Measurements from ENCODE around the gene GAS2. TPM values are rescaled to one million over a fixed set of nuclear protein-coding genes. Genes with fewer than 3 reads are reported as not detected.
A peak's percentile ranks its signal among the peaks of the same experiment; 100 is the strongest.

GAS2 gene
- total RNA-seq, 1 donor from 2014 or later = 0.80 TPM

- intact Hi-C loops (cut with micrococcal nuclease) = no loop called here
- peaks cover 9% of the 10 kb centered on the region for H3K27me3 Mint-ChIP-seq (ENCODE audit: low read depth)
These were observed 10.3 kb upstream of the GAS2 start for GRCh38 chr11:22656130-22656529.

GRCh38 chr11:22657101-22657694 is 9.2 kb upstream of the GAS2 start:
- Mint-ChIP-seq H3K9me3 (no peaks in the 10 kb centered on the region), H3K4me3 (ENCODE audit: low read depth) (no peak overlapping the region), H3K36me3 (ENCODE audit: low read depth) (no peaks in the 10 kb centered on the region), H3K27me3 (ENCODE audit: low read depth) (peaks cover 9% of the 10 kb centered on the region), H3K4me1 (ENCODE audit: low read depth) (peaks cover 15% of the 10 kb centered on the region), H3K27ac (no peak overlapping the region)
- intact Hi-C loops (cut with micrococcal nuclease) = no loop called here
- no peak for DNase-seq (ENCODE audit: low spot score)

More at GRCh38 chr11:22656130-22656529, 10.3 kb upstream of the GAS2 start:
- Mint-ChIP-seq H3K4me1 (ENCODE audit: low read depth) (peaks cover 15% of the 10 kb centered on the region), H3K4me3 (ENCODE audit: low read depth) (no peak overlapping the region), H3K36me3 (ENCODE audit: low read depth) (no peaks in the 10 kb centered on the region), H3K9me3 (peaks cover 5% of the 10 kb centered on the region), H3K27ac (no peak overlapping the region)
- no peak for DNase-seq (ENCODE audit: low spot score)

- intact Hi-C loops (cut with micrococcal nuclease) = no loop called here
- Mint-ChIP-seq H3K4me1 (ENCODE audit: low read depth) (peaks cover 15% of the 10 kb centered on the region), H3K27me3 (ENCODE audit: low read depth) (peaks cover 11% of the 10 kb centered on the region), H3K27ac (no peak overlapping the region), H3K4me3 (ENCODE audit: low read depth) (no peak overlapping the region), H3K9me3 (no peaks in the 10 kb centered on the region), H3K36me3 (ENCODE audit: low read depth) (no peaks in the 10 kb centered on the region)
- no peak for DNase-seq (ENCODE audit: low spot score)
These were observed 6.6 kb upstream of the GAS2 start for GRCh38 chr11:22659783-22660182.

- no peak overlapping the region for H3K27ac Mint-ChIP-seq
- peak overlapping the region; percentile 81 for H3K4me3 Mint-ChIP-seq (ENCODE audit: low read depth)
- intact Hi-C loops (cut with micrococcal nuclease) = loop anchor here (2.0 kb wide), 1 partner anchor 42 kb away; the partner anchor contains the start of gene FANCF
- no peak for DNase-seq (ENCODE audit: low spot score)
- H3K9me3 Mint-ChIP-seq = no peaks in the 10 kb centered on the region
- H3K36me3 Mint-ChIP-seq (ENCODE audit: low read depth) = no peaks in the 10 kb centered on the region
- peaks cover 55% of the 10 kb centered on the region for H3K27me3 Mint-ChIP-seq (ENCODE audit: low read depth)
- peaks cover 22% of the 10 kb centered on the region for H3K4me1 Mint-ChIP-seq (ENCODE audit: low read depth)
These were observed 453 bp downstream of the GAS2 start for GRCh38 chr11:22666688-22667439.

- H3K9me3 Mint-ChIP-seq = no peaks in the 10 kb centered on the region
- H3K36me3 Mint-ChIP-seq (ENCODE audit: low read depth) = no peaks in the 10 kb centered on the region
- H3K4me3 Mint-ChIP-seq (ENCODE audit: low read depth) = no peak overlapping the region
- H3K27ac Mint-ChIP-seq = no peak overlapping the region
- H3K27me3 Mint-ChIP-seq (ENCODE audit: low read depth) = peaks cover 60% of the 10 kb centered on the region
- no peak for DNase-seq (ENCODE audit: low spot score)
- intact Hi-C loops (cut with micrococcal nuclease) = loop anchor here (2.0 kb wide), 1 partner anchor 119 kb away; no protein-coding TSS in a partner anchor
- peaks cover 22% of the 10 kb centered on the region for H3K4me1 Mint-ChIP-seq (ENCODE audit: low read depth)
These were observed 1.8 kb downstream of the GAS2 start for GRCh38 chr11:22668005-22668796.

GRCh38 chr11:22669368-22669767 is 3.0 kb downstream of the GAS2 start:
- H3K36me3 Mint-ChIP-seq (ENCODE audit: low read depth) = no peaks in the 10 kb centered on the region
- peaks cover 22% of the 10 kb centered on the region for H3K4me1 Mint-ChIP-seq (ENCODE audit: low read depth)
- no peak for DNase-seq (ENCODE audit: low spot score)
- H3K9me3 Mint-ChIP-seq = no peaks in the 10 kb centered on the region
- peaks cover 56% of the 10 kb centered on the region for H3K27me3 Mint-ChIP-seq (ENCODE audit: low read depth)
- H3K27ac Mint-ChIP-seq = no peak overlapping the region
- intact Hi-C loops (cut with micrococcal nuclease) = loop anchor here (2.0 kb wide), 1 partner anchor 117 kb away; no protein-coding TSS in a partner anchor
- H3K4me3 Mint-ChIP-seq (ENCODE audit: low read depth) = no peak overlapping the region

- no peaks in the 10 kb centered on the region for H3K36me3 Mint-ChIP-seq (ENCODE audit: low read depth)
- no peak overlapping the region for H3K27ac Mint-ChIP-seq
- DNase-seq (ENCODE audit: low spot score) = no peak
- no peaks in the 10 kb centered on the region for H3K9me3 Mint-ChIP-seq
- H3K4me3 Mint-ChIP-seq (ENCODE audit: low read depth) = no peak overlapping the region
- peaks cover 48% of the 10 kb centered on the region for H3K27me3 Mint-ChIP-seq (ENCODE audit: low read depth)
- peaks cover 22% of the 10 kb centered on the region for H3K4me1 Mint-ChIP-seq (ENCODE audit: low read depth)
- intact Hi-C loops (cut with micrococcal nuclease) = loop anchor here (5.0 kb wide), 1 partner anchor 56 kb away; no protein-coding TSS in a partner anchor
These were observed 4.4 kb downstream of the GAS2 start for GRCh38 chr11:22670830-22671229.

- peaks cover 40% of the 10 kb centered on the region for H3K27me3 Mint-ChIP-seq (ENCODE audit: low read depth)
- H3K9me3 Mint-ChIP-seq = no peaks in the 10 kb centered on the region
- no peak overlapping the region for H3K27ac Mint-ChIP-seq
- intact Hi-C loops (cut with micrococcal nuclease) = loop anchor here (5.0 kb wide), 1 partner anchor 56 kb away; no protein-coding TSS in a partner anchor
- DNase-seq (ENCODE audit: low spot score) = no peak
- no peak overlapping the region for H3K4me3 Mint-ChIP-seq (ENCODE audit: low read depth)
- H3K36me3 Mint-ChIP-seq (ENCODE audit: low read depth) = no peaks in the 10 kb centered on the region
- peaks cover 15% of the 10 kb centered on the region for H3K4me1 Mint-ChIP-seq (ENCODE audit: low read depth)
These were observed 5.3 kb downstream of the GAS2 start for GRCh38 chr11:22671751-22672150.

- DNase-seq (ENCODE audit: low spot score) = no peak
- H3K27me3 Mint-ChIP-seq (ENCODE audit: low read depth) = peaks cover 25% of the 10 kb centered on the region
- H3K9me3 Mint-ChIP-seq = no peaks in the 10 kb centered on the region
- H3K27ac Mint-ChIP-seq = no peak overlapping the region
- H3K4me1 Mint-ChIP-seq (ENCODE audit: low read depth) = no peaks in the 10 kb centered on the region
- no peak overlapping the region for H3K4me3 Mint-ChIP-seq (ENCODE audit: low read depth)
- H3K36me3 Mint-ChIP-seq (ENCODE audit: low read depth) = no peaks in the 10 kb centered on the region
- intact Hi-C loops (cut with micrococcal nuclease) = loop anchor here (5.0 kb wide), 1 partner anchor 53 kb away; no protein-coding TSS in a partner anchor
These were observed 8.3 kb downstream of the GAS2 start for GRCh38 chr11:22674470-22675439.

- Mint-ChIP-seq H3K27me3 (ENCODE audit: low read depth) (peaks cover 5% of the 10 kb centered on the region), H3K9me3 (no peaks in the 10 kb centered on the region), H3K4me3 (ENCODE audit: low read depth) (no peak overlapping the region), H3K36me3 (ENCODE audit: low read depth) (no peaks in the 10 kb centered on the region), H3K4me1 (ENCODE audit: low read depth) (no peaks in the 10 kb centered on the region), H3K27ac (no peak overlapping the region)
- no peak for DNase-seq (ENCODE audit: low spot score)
- intact Hi-C loops (cut with micrococcal nuclease) = no loop called here
These were observed 10.9 kb downstream of the GAS2 start for GRCh38 chr11:22677153-22677903.

- Mint-ChIP-seq H3K4me3 (ENCODE audit: low read depth) (no peak overlapping the region), H3K27me3 (ENCODE audit: low read depth) (peaks cover 2% of the 10 kb centered on the region), H3K36me3 (ENCODE audit: low read depth) (no peaks in the 10 kb centered on the region), H3K4me1 (ENCODE audit: low read depth) (no peaks in the 10 kb centered on the region), H3K27ac (no peak overlapping the region), H3K9me3 (no peaks in the 10 kb centered on the region)
- intact Hi-C loops (cut with micrococcal nuclease) = no loop called here
- DNase-seq (ENCODE audit: low spot score) = no peak
These were observed 14.2 kb downstream of the GAS2 start for GRCh38 chr11:22680628-22681027.
